PC-9 (cell line): ENCODE data around the gene TMEM9.
"Not testable (repeated sequence)": the region's sequence is repeated elsewhere in the genome, so short reads cannot be mapped to it uniquely, and the experiment has no call there.

Experiments used
- EZH2 ChIP-seq: fragments of 200-600 bp; sonication (generic); IDR thresholded peaks from 2 replicates; pipeline ENCODE4 v1.8.0; 2017; ENCODE audit warnings: antibody characterized with exemption, low read depth
- TF ChIP-seq, protein P1 (sequence below): fragments of 200-600 bp; sonication (generic); conservative IDR thresholded peaks from 2 replicates; pipeline ENCODE4 v1.6.1; 2017; ENCODE audit warnings: mixed run types, antibody characterized with exemption, mild to moderate bottlenecking, moderate library complexity

DNA sequence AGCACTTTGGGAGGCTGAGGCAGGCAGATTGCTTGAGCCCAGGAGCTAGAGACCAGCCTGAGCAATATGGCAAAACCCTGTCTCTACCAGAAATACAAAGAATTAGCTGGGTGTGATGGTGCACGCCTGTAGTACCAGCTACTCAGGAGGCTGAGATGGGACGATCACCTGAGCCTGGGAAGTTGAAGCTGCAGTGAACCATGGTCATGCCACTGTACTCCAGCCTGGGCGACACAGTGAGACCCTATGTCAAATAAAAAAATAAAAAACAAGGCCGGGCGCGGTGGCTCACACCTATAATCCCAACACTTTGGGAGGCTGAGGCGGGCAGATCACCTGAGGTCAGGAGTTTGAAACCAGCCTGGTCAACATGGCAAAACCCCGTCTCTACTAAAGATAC lies 8.8 kb upstream of the TMEM9 start:
- TF ChIP-seq, protein P1, sequence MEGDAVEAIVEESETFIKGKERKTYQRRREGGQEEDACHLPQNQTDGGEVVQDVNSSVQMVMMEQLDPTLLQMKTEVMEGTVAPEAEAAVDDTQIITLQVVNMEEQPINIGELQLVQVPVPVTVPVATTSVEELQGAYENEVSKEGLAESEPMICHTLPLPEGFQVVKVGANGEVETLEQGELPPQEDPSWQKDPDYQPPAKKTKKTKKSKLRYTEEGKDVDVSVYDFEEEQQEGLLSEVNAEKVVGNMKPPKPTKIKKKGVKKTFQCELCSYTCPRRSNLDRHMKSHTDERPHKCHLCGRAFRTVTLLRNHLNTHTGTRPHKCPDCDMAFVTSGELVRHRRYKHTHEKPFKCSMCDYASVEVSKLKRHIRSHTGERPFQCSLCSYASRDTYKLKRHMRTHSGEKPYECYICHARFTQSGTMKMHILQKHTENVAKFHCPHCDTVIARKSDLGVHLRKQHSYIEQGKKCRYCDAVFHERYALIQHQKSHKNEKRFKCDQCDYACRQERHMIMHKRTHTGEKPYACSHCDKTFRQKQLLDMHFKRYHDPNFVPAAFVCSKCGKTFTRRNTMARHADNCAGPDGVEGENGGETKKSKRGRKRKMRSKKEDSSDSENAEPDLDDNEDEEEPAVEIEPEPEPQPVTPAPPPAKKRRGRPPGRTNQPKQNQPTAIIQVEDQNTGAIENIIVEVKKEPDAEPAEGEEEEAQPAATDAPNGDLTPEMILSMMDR, result not testable (repeated sequence)
- not testable (repeated sequence) for TF ChIP-seq EZH2
